MM.1S (cell line): Measurements from ENCODE around the gene FHIT.

ENCODE experiments used
- DNase-seq: peaks from one replicate; pipeline ENCODE4 v3.0.0-alpha.2; 2015
- H2AFZ ChIP-seq: fragments of 300-600 bp; sonication (generic); 2 replicates; pipeline ENCODE4 v1.6.0; 2016; ENCODE audit warnings: antibody characterized with exemption, low read length
- H3F3A ChIP-seq: fragments of 300-600 bp; sonication (generic); 2 replicates; pipeline ENCODE4 v1.6.1; 2016; ENCODE audit warnings: mild to moderate bottlenecking, antibody characterized with exemption, low read length, moderate library complexity, mixed read lengths; ENCODE audit not compliant: insufficient read depth
- H3K27ac ChIP-seq: fragments of 300-600 bp; sonication (generic); 2 replicates; pipeline ENCODE4 v1.5.1; 2016; ENCODE audit warnings: mild to moderate bottlenecking, low read length
- H3K27me3 ChIP-seq: fragments of 300-600 bp; sonication (generic); replicated peaks from 2 replicates; pipeline ENCODE4 v1.6.0; 2016; ENCODE audit warnings: low read length; ENCODE audit not compliant: insufficient read depth
- H3K36me3 ChIP-seq: fragments of 300-600 bp; sonication (generic); replicated peaks from 2 replicates; pipeline ENCODE4 v1.6.1; 2016; ENCODE audit warnings: mild to moderate bottlenecking, low read length, mixed read lengths; ENCODE audit not compliant: insufficient read depth
- H3K4me1 ChIP-seq: fragments of 300-600 bp; sonication (generic); 2 replicates; pipeline ENCODE4 v1.6.1; 2016; ENCODE audit warnings: low read length, mixed read lengths
- H3K4me2 ChIP-seq: fragments of 300-600 bp; sonication (generic); 2 replicates; pipeline ENCODE4 v1.6.0; 2016; ENCODE audit warnings: low read depth, low read length
- H3K4me3 ChIP-seq: fragments of 300-600 bp; sonication (generic); 2 replicates; pipeline ENCODE4 v1.5.1; 2016; ENCODE audit warnings: low read length, mixed read lengths
- H3K79me2 ChIP-seq: fragments of 300-600 bp; sonication (generic); 2 replicates; pipeline ENCODE4 v1.6.1; 2016; ENCODE audit warnings: mixed run types, low read length, mixed read lengths
- H3K9ac ChIP-seq: fragments of 300-600 bp; sonication (generic); 2 replicates; pipeline ENCODE4 v1.6.1; 2016; ENCODE audit warnings: low read length, mixed read lengths
- H3K9me2 ChIP-seq: fragments of 300-600 bp; sonication (generic); replicated peaks from 2 replicates; pipeline ENCODE4 v1.6.1; 2016; ENCODE audit warnings: mild to moderate bottlenecking, low read length, mixed read lengths; ENCODE audit not compliant: insufficient read depth
- H3K9me3 ChIP-seq: fragments of 300-600 bp; sonication (generic); replicated peaks from 2 replicates; pipeline ENCODE4 v1.6.1; 2016; ENCODE audit warnings: mild to moderate bottlenecking, low read length, mixed read lengths; ENCODE audit not compliant: insufficient read depth
- H4K20me1 ChIP-seq: fragments of 300-600 bp; sonication (generic); 2 replicates; pipeline ENCODE4 v1.6.1; 2016; ENCODE audit warnings: mild to moderate bottlenecking, low read length, moderate library complexity, mixed read lengths; ENCODE audit not compliant: insufficient read depth
- EZH2 ChIP-seq: fragments of 300-600 bp; sonication (generic); optimal IDR thresholded peaks from 2 replicates; pipeline ENCODE3; 2017; ENCODE audit warnings: low read depth, mild to moderate bottlenecking, antibody characterized with exemption, low read length, mixed read lengths
- EZH2phosphoT487 ChIP-seq: fragments of 300-600 bp; sonication (generic); IDR thresholded peaks from 2 replicates; pipeline ENCODE4 v1.6.1; 2018; ENCODE audit warnings: antibody characterized with exemption, low read length
- TF ChIP-seq, protein P1 (sequence below): fragments of 300-600 bp; sonication (generic); IDR thresholded peaks from 2 replicates; pipeline ENCODE4 v1.5.1; 2016; ENCODE audit warnings: antibody characterized with exemption, low read length, mixed read lengths

The FHIT gene

GRCh38 chr3:60979461-60980341 lies 271.6 kb downstream of the FHIT start:
- Histone ChIP-seq H4K20me1 (no peaks in the 10 kb centered on the region), H3K9me3 (no peaks in the 10 kb centered on the region), H3K9ac (no peak overlapping the region), H3K4me3 (no peak overlapping the region), H3K27me3 (no peaks in the 10 kb centered on the region), H2AFZ (no peak overlapping the region), H3F3A (no peaks in the 10 kb centered on the region), H3K27ac (no peak overlapping the region), H3K4me1 (no peaks in the 10 kb centered on the region), H3K4me2 (no peak overlapping the region), H3K36me3 (no peaks in the 10 kb centered on the region), H3K9me2 (no peaks in the 10 kb centered on the region), H3K79me2 (no peaks in the 10 kb centered on the region)
- DNase-seq, result no peak
- no peak for TF ChIP-seq EZH2
- TF ChIP-seq, protein P1, sequence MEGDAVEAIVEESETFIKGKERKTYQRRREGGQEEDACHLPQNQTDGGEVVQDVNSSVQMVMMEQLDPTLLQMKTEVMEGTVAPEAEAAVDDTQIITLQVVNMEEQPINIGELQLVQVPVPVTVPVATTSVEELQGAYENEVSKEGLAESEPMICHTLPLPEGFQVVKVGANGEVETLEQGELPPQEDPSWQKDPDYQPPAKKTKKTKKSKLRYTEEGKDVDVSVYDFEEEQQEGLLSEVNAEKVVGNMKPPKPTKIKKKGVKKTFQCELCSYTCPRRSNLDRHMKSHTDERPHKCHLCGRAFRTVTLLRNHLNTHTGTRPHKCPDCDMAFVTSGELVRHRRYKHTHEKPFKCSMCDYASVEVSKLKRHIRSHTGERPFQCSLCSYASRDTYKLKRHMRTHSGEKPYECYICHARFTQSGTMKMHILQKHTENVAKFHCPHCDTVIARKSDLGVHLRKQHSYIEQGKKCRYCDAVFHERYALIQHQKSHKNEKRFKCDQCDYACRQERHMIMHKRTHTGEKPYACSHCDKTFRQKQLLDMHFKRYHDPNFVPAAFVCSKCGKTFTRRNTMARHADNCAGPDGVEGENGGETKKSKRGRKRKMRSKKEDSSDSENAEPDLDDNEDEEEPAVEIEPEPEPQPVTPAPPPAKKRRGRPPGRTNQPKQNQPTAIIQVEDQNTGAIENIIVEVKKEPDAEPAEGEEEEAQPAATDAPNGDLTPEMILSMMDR, result no peak
- no peak for TF ChIP-seq EZH2phosphoT487

- Histone ChIP-seq H3K4me3 (no peak overlapping the region), H3K36me3 (no peaks in the 10 kb centered on the region), H3F3A (no peaks in the 10 kb centered on the region), H4K20me1 (no peaks in the 10 kb centered on the region), H2AFZ (no peak overlapping the region), H3K9me2 (no peaks in the 10 kb centered on the region), H3K9me3 (no peaks in the 10 kb centered on the region), H3K4me2 (no peak overlapping the region), H3K79me2 (no peaks in the 10 kb centered on the region), H3K9ac (no peak overlapping the region), H3K4me1 (no peaks in the 10 kb centered on the region), H3K27me3 (no peaks in the 10 kb centered on the region), H3K27ac (no peak overlapping the region)
- DNase-seq, result no peak
- no peak for TF ChIP-seq EZH2phosphoT487
- no peak for TF ChIP-seq EZH2
- TF ChIP-seq, protein P1, result no peak
These were observed 277.9 kb downstream of the FHIT start for GRCh38 chr3:60973321-60973720.

DNA sequence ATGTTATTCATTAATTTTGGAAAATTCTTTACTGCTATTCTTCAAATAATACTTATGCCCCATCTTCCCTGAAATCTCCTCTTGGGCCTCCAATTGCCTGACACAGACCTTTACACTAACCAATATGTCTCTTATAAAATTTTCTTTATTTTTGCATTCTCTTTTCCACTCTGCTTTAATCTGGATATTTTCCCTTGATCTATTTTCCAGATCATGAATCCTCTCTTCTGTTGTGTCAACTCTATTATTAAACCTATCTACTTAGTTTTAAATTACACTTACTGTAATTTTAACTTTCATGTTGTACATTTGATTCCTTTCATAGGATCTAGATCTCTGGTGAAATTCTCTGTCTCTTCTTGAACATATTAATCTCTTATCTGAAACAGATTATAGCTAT lies 278.7 kb downstream of the FHIT start:
- H2AFZ ChIP-seq, result no peak overlapping the region
- H3K27me3 ChIP-seq, result no peaks in the 10 kb centered on the region
- no peaks in the 10 kb centered on the region for H3K36me3 ChIP-seq
- H3K9ac ChIP-seq, result no peak overlapping the region
- no peak overlapping the region for H3K4me3 ChIP-seq
- H3K4me2 ChIP-seq, result no peak overlapping the region
- H3K9me3 ChIP-seq, result no peaks in the 10 kb centered on the region
- H3K9me2 ChIP-seq, result no peaks in the 10 kb centered on the region
- H4K20me1 ChIP-seq, result no peaks in the 10 kb centered on the region
- TF ChIP-seq, protein P1, result no peak
- TF ChIP-seq EZH2 (no peak), EZH2phosphoT487 (no peak)
- H3K27ac ChIP-seq, result no peak overlapping the region
- H3F3A ChIP-seq, result no peaks in the 10 kb centered on the region
- no peaks in the 10 kb centered on the region for H3K79me2 ChIP-seq
- no peaks in the 10 kb centered on the region for H3K4me1 ChIP-seq
- no peak for DNase-seq
